Activated naive CD8-positive, alpha-beta T cell treated with anti-CD3 and anti-CD28 coated beads for 36 hours (primary cell): ENCODE results near the gene KPNA2. TPM values are rescaled to one million over a fixed set of nuclear protein-coding genes. Genes with fewer than 3 reads are reported as not detected.
"Not testable (repeated sequence)": the region's sequence is repeated elsewhere in the genome, so short reads cannot be mapped to it uniquely, and the experiment has no call there.

Experiments used
- DNase-seq: peaks from one replicate; pipeline ENCODE4 v3.0.0; 2021
- H3K27ac Mint-ChIP-seq: one replicate; pipeline ENCODE4 v1.8.0; 2022; ENCODE audit warnings: mild to moderate bottlenecking, moderate library complexity, mixed read lengths
- H3K27me3 Mint-ChIP-seq: one replicate; pipeline ENCODE4 v1.8.0; 2022; ENCODE audit warnings: mild to moderate bottlenecking, mixed read lengths
- H3K36me3 Mint-ChIP-seq: one replicate; pipeline ENCODE4 v1.8.0; 2021; ENCODE audit warnings: mild to moderate bottlenecking, mixed read lengths
- H3K4me1 Mint-ChIP-seq: one replicate; pipeline ENCODE4 v1.8.0; 2021; ENCODE audit warnings: mixed read lengths
- H3K4me3 Mint-ChIP-seq: one replicate; pipeline ENCODE4 v1.8.0; 2022; ENCODE audit warnings: mild to moderate bottlenecking, moderate library complexity, mixed read lengths
- H3K9me3 Mint-ChIP-seq: one replicate; pipeline ENCODE4 v1.8.0; 2022; ENCODE audit warnings: mixed read lengths
- total RNA-seq, 2 experiments: library from RNA; stranded (reverse); gene quantifications; one replicate each; pipeline ENCODE4 v1.2.3, GENCODE V29; 2021

KPNA2 gene
- total RNA-seq: 100 to 1,000 TPM; 249 to 252 TPM

- Mint-ChIP-seq H3K36me3 (peaks cover 36% of the 10 kb centered on the region), H3K4me3 (peak within 1 kb of the TSS; percentile 95), H3K4me1 (peaks cover 14% of the 10 kb centered on the region), H3K9me3 (no peaks in the 10 kb centered on the region), H3K27me3 (peaks cover 4% of the 10 kb centered on the region), H3K27ac (peak within 1 kb of the TSS; percentile 96)
- peak; percentile 90 for DNase-seq
These were observed at the start of gene KPNA2 for GRCh38 chr17:68035523-68036303. TSS of gene KPNA2 (plus strand) at chr17:68035735. CDS start at chr17:68037133, 1,398 bp downstream.

DNA sequence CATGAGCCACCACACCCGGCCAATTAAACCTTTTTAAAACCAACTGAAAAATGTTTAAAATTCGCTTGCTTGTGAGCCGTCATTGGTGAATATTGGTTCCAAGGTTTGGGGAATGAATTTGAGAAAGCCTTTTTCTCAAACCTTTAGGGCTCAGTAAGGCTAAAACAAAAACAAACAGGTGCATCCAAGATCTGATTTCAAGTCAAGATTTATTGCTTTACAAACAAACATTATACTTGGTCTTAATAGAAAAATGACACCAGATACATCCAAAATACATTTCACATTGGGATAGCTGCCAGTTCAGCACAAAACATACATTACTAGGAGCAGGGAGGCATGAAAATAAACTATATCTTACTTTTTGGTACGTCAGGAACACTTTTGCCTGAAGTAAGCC lies 44.6 kb upstream of the KPNA2 start:
- H3K27me3 Mint-ChIP-seq: peaks cover 14% of the 10 kb centered on the region
- H3K9me3 Mint-ChIP-seq: no peaks in the 10 kb centered on the region
- no peak overlapping the region for H3K27ac Mint-ChIP-seq
- no peak overlapping the region for H3K4me3 Mint-ChIP-seq
- peaks cover 4% of the 10 kb centered on the region for H3K36me3 Mint-ChIP-seq
- peaks cover 22% of the 10 kb centered on the region for H3K4me1 Mint-ChIP-seq
- no peak for DNase-seq

GRCh38 chr17:67992548-67993152 lies 42.9 kb upstream of the KPNA2 start:
- H3K9me3 Mint-ChIP-seq: no peaks in the 10 kb centered on the region
- peaks cover 31% of the 10 kb centered on the region for H3K4me1 Mint-ChIP-seq
- H3K4me3 Mint-ChIP-seq: peak overlapping the region; percentile 93
- peaks cover 30% of the 10 kb centered on the region for H3K27me3 Mint-ChIP-seq
- DNase-seq: no peak
- peak overlapping the region; percentile 86 for H3K27ac Mint-ChIP-seq
- peaks cover 4% of the 10 kb centered on the region for H3K36me3 Mint-ChIP-seq

- H3K27me3 Mint-ChIP-seq: peaks cover 35% of the 10 kb centered on the region
- H3K9me3 Mint-ChIP-seq: no peaks in the 10 kb centered on the region
- DNase-seq: peak; percentile 82
- peak overlapping the region; percentile 93 for H3K4me3 Mint-ChIP-seq
- H3K36me3 Mint-ChIP-seq: peaks cover 4% of the 10 kb centered on the region
- peak overlapping the region; percentile 86 for H3K27ac Mint-ChIP-seq
- peaks cover 31% of the 10 kb centered on the region for H3K4me1 Mint-ChIP-seq
These were observed 42.2 kb upstream of the KPNA2 start for GRCh38 chr17:67993153-67993997.

DNA sequence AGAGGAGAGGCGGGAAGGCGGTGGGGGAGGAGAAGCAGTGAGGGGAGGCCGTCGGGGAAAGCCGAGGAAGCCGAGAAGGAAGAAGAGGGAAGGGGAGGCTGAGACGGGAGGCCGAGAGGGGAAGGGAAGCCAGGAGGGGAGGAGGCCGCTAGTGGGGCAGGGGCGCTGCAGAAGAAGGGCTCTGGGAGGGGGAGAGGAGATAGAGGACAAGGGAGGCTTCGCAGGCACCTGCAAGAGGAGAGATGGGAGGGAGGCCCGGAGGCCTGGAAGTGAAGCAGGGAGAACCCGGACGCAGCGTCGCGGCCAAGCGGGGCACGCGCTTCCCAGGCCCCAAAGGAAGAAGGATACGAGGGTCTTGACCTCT lies 41.6 kb upstream of the KPNA2 start:
- no peak for DNase-seq
- H3K27ac Mint-ChIP-seq: peak overlapping the region; percentile 80
- H3K9me3 Mint-ChIP-seq: no peaks in the 10 kb centered on the region
- H3K27me3 Mint-ChIP-seq: peaks cover 39% of the 10 kb centered on the region
- peak overlapping the region; percentile 86 for H3K4me3 Mint-ChIP-seq
- peaks cover 31% of the 10 kb centered on the region for H3K4me1 Mint-ChIP-seq
- peaks cover 4% of the 10 kb centered on the region for H3K36me3 Mint-ChIP-seq

- H3K27me3 Mint-ChIP-seq: peaks cover 39% of the 10 kb centered on the region
- H3K4me3 Mint-ChIP-seq: peak overlapping the region; percentile 86
- peaks cover 31% of the 10 kb centered on the region for H3K4me1 Mint-ChIP-seq
- no peak for DNase-seq
- peaks cover 4% of the 10 kb centered on the region for H3K36me3 Mint-ChIP-seq
- no peaks in the 10 kb centered on the region for H3K9me3 Mint-ChIP-seq
- no peak overlapping the region for H3K27ac Mint-ChIP-seq
These were observed 40.5 kb upstream of the KPNA2 start for GRCh38 chr17:67994817-67995569.

DNA sequence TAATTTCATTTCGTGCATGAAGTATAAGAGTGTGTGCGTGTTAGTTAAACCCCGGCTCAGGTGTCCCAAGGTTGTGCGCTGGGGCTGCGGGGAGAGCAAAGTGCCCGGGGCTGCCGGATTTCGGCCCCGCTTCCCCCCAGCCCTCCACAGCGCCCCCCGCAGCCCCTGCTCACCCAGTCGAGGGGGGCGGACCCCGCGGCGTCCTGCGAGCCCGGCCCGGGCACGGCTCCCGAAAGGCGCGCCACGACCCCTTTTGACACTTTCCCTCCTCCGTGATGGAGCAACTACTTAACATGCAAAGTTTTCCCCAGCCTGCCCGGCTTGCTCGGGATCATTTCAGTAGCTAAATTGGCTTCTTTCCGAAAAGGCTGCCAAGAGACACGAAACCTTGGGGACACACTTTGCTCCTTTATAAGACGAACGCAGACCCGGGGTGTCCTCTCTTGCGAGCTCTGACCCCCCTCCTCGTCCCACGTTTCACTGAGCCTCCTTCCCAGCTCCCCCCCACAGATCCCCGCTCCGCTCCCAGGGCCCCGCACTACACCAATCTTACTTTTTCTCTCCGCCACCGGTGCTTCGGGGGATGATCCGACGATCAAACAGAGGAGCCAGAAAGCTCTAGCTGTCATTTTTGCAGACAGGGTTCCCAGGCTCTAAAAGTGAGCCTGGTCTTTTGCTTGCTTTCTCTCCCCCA lies 39.8 kb upstream of the KPNA2 start:
- no peak overlapping the region for H3K27ac Mint-ChIP-seq
- H3K9me3 Mint-ChIP-seq: no peaks in the 10 kb centered on the region
- H3K4me3 Mint-ChIP-seq: peak overlapping the region; percentile 86
- H3K27me3 Mint-ChIP-seq: peaks cover 39% of the 10 kb centered on the region
- peaks cover 31% of the 10 kb centered on the region for H3K4me1 Mint-ChIP-seq
- peak; percentile 23 for DNase-seq
- H3K36me3 Mint-ChIP-seq: peaks cover 4% of the 10 kb centered on the region

DNA sequence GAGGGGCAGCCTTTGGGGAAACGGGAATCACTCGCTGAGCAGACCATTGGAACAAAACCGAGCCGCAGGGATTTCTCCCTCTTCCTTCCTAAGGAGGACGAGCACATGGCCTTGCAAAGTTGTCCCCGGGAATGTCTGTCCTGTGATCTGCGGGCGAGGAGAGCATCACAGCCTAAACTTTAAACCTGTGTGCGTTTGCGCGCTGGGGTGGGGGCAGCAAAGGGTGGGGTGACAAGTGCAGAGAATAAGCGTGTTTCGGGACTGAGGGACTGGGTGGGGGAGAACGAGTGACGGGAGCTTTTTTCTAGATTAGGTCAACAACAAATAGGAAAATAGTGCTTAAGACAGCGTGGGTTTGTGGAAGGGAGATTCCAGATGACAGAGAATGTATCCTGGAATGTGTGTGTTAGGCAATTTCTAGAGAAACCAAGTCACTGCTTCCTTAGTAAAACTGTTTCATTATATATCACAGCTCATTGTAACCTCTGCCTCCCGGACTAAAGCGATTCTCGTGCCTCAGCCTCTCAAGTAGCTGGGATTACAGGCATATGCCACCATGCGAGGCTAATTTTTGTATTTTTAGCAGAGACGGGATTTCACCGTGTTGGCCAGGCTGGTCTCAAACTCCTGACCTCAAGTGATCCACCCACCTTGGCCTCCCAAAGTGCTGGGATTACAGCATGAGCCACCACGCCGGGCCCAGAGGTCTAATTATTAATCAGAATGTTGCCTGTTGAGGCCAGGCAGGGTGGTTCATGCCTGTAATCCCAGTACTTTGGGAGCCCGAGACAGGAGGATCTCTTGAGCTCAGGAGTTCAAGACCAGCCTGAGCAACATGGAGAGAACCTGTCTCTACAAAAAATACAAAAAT lies 39.0 kb upstream of the KPNA2 start, which contains the start of gene C17orf58:
Gene C17orf58 (minus strand): TSS at position 169 of the 871 bp plus-strand sequence. CDS start 271 bp downstream, outside the sequence.
- H3K27ac Mint-ChIP-seq, H3K36me3 Mint-ChIP-seq, H3K9me3 Mint-ChIP-seq, DNase-seq: not testable (repeated sequence)
- H3K4me3 Mint-ChIP-seq: peak within 1 kb of the TSS; percentile 86
- H3K27me3 Mint-ChIP-seq: peaks cover 39% of the 10 kb centered on the region
- peaks cover 31% of the 10 kb centered on the region for H3K4me1 Mint-ChIP-seq

DNA sequence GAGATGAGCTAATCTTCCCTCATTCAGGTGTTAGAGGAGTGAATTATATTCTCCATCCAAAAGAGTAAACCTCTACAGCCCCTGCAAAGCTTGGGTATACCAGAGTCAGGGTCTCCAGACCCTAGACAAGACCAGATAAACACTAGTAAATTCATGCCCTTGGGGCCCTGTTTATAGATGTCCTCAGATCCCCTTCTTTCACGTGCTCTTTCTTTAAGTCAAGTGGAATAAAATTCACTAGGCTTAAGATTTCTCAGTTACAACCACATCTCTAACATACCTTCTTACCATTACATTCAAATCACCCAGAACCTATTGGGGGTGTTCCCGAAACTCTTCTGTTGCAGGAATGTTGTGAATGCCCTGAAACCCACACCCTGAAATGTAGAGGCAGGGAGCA lies 37.1 kb upstream of the KPNA2 start:
- H3K27ac Mint-ChIP-seq: no peak overlapping the region
- peaks cover 25% of the 10 kb centered on the region for H3K4me1 Mint-ChIP-seq
- no peak for DNase-seq
- H3K36me3 Mint-ChIP-seq: no peaks in the 10 kb centered on the region
- no peaks in the 10 kb centered on the region for H3K9me3 Mint-ChIP-seq
- H3K4me3 Mint-ChIP-seq: no peak overlapping the region
- H3K27me3 Mint-ChIP-seq: peaks cover 39% of the 10 kb centered on the region

- Mint-ChIP-seq H3K4me1 (peaks cover 22% of the 10 kb centered on the region), H3K27ac (no peak overlapping the region), H3K9me3 (no peaks in the 10 kb centered on the region), H3K4me3 (no peak overlapping the region), H3K27me3 (peaks cover 39% of the 10 kb centered on the region), H3K36me3 (no peaks in the 10 kb centered on the region)
- no peak for DNase-seq
These were observed 36.1 kb upstream of the KPNA2 start for GRCh38 chr17:67999291-67999911.

GRCh38 chr17:68004201-68004600 lies 31.3 kb upstream of the KPNA2 start:
- Mint-ChIP-seq H3K27me3 (peaks cover 3% of the 10 kb centered on the region), H3K9me3 (no peaks in the 10 kb centered on the region), H3K4me1 (no peaks in the 10 kb centered on the region), H3K36me3 (no peaks in the 10 kb centered on the region), H3K27ac (no peak overlapping the region), H3K4me3 (no peak overlapping the region)
- no peak for DNase-seq

GRCh38 chr17:68006797-68007196 lies 28.7 kb upstream of the KPNA2 start:
- no peak overlapping the region for H3K4me3 Mint-ChIP-seq
- DNase-seq: no peak
- H3K27me3 Mint-ChIP-seq: peaks cover 10% of the 10 kb centered on the region
- no peaks in the 10 kb centered on the region for H3K9me3 Mint-ChIP-seq
- H3K36me3 Mint-ChIP-seq: no peaks in the 10 kb centered on the region
- no peak overlapping the region for H3K27ac Mint-ChIP-seq
- H3K4me1 Mint-ChIP-seq: peaks cover 3% of the 10 kb centered on the region

GRCh38 chr17:68011199-68011665 lies 24.3 kb upstream of the KPNA2 start:
- no peaks in the 10 kb centered on the region for H3K36me3 Mint-ChIP-seq
- peak overlapping the region; percentile 60 for H3K4me3 Mint-ChIP-seq
- peaks cover 3% of the 10 kb centered on the region for H3K4me1 Mint-ChIP-seq
- peak; percentile 56 for DNase-seq
- H3K27ac Mint-ChIP-seq: no peak overlapping the region
- no peaks in the 10 kb centered on the region for H3K9me3 Mint-ChIP-seq
- peaks cover 10% of the 10 kb centered on the region for H3K27me3 Mint-ChIP-seq
